HG03432 (cell line): ENCODE data around the gene THBD.

Experiments
- ATAC-seq: cut with Tn5 transposase; IDR thresholded peaks from one replicate; pipeline ENCODE4 v1.9.1; 2021; ENCODE audit warnings: mild to moderate bottlenecking, moderate library complexity; ENCODE audit not compliant: unreplicated experiment

Gene THBD

GRCh38 chr20:23013429-23013828 is 36.0 kb downstream of the THBD start:
- no peak for ATAC-seq

- no peak for ATAC-seq
Measured at GRCh38 chr20:23011008-23011721, 38.3 kb downstream of the THBD start.

GRCh38 chr20:23010096-23010495 is 39.4 kb downstream of the THBD start:
- ATAC-seq: no peak

- ATAC-seq: no peak
Measured at GRCh38 chr20:23009636-23010035, 39.8 kb downstream of the THBD start.

GRCh38 chr20:23008667-23009066 is 40.8 kb downstream of the THBD start:
- ATAC-seq: no peak

- no peak for ATAC-seq
Measured at GRCh38 chr20:23007886-23008655, 41.4 kb downstream of the THBD start.

- ATAC-seq: no peak
Measured at GRCh38 chr20:23007462-23007861, 42.0 kb downstream of the THBD start.

GRCh38 chr20:23005776-23006175 is 43.7 kb downstream of the THBD start:
- ATAC-seq: no peak

GRCh38 chr20:23003881-23004460 is 45.5 kb downstream of the THBD start:
- no peak for ATAC-seq

GRCh38 chr20:23003077-23003635 is 46.3 kb downstream of the THBD start:
- no peak for ATAC-seq

- ATAC-seq: no peak
Measured at GRCh38 chr20:23002276-23002675, 47.2 kb downstream of the THBD start.

GRCh38 chr20:23000232-23000947 is 49.1 kb downstream of the THBD start:
- no peak for ATAC-seq

- ATAC-seq: no peak
Measured at GRCh38 chr20:22999756-23000155, 49.7 kb downstream of the THBD start.

- ATAC-seq: no peak
Measured at GRCh38 chr20:22998476-22998875, 51.0 kb downstream of the THBD start.

- ATAC-seq: no peak
Measured at GRCh38 chr20:22995923-22996322, 53.5 kb downstream of the THBD start.
